Measurements from ENCODE around the gene STYXL1.

DNA sequence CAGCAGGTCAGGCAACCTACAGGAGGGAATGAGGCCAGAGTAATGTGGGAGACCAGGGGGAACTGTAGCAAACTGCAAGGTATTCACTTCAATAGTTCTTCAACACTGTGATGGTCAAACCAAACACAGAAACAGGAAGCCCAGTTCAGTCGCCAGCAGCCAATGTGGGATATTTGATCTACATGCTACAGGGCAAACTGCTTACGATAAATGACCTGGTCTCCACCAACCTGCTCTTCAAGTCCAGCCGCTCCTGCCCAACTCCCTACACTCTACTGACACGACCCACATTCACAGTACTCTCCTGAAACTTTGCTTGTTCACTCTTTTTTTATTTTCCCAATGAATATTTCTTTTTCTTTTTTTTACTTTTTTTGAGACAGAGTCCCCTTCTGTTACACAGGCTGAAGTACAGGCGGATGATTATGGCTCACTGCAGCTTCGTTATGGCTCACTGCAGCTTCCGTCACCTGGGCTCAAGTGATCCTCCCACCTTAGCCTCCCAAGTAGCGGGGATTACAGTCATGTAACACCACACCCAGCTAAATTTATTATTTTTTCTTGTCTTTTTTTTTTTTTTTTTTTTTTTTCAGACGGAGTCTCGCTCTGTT, 42.2 kb upstream of the STYXL1 start:
- TF ChIP-seq, protein P1, sequence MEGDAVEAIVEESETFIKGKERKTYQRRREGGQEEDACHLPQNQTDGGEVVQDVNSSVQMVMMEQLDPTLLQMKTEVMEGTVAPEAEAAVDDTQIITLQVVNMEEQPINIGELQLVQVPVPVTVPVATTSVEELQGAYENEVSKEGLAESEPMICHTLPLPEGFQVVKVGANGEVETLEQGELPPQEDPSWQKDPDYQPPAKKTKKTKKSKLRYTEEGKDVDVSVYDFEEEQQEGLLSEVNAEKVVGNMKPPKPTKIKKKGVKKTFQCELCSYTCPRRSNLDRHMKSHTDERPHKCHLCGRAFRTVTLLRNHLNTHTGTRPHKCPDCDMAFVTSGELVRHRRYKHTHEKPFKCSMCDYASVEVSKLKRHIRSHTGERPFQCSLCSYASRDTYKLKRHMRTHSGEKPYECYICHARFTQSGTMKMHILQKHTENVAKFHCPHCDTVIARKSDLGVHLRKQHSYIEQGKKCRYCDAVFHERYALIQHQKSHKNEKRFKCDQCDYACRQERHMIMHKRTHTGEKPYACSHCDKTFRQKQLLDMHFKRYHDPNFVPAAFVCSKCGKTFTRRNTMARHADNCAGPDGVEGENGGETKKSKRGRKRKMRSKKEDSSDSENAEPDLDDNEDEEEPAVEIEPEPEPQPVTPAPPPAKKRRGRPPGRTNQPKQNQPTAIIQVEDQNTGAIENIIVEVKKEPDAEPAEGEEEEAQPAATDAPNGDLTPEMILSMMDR (conservative IDR thresholded peaks at IDR 0.05; ENCODE audit: low read length): no peak
- no peak for TF ChIP-seq EZH2phosphoT487 (IDR thresholded peaks at IDR 0.05; ENCODE audit: borderline replicate concordance)

All from Loucy (cell line).